DND-41 (cell line): ENCODE measurements around the gene SLC22A16.

Experiments
- ATAC-seq: fragments of 200-7000 bp; cut with Tn5 transposase; 3 replicates; pipeline ENCODE4 v1.9.1; 2021; ENCODE audit warnings: low read depth; ENCODE audit not compliant: insufficient read depth
- DNase-seq: peaks from one replicate; pipeline ENCODE4 v3.0.0-alpha.2; 2020
- H2AFZ ChIP-seq: 2 replicates; pipeline ENCODE4 v1.6.0; 2012; ENCODE audit warnings: low read depth, low read length
- H3K27ac ChIP-seq: 2 replicates; pipeline ENCODE4 v1.5.1; 2012; ENCODE audit warnings: low read length, inconsistent platforms
- H3K27me3 ChIP-seq: fragments of 200-600 bp; sonication (generic); 2 replicates; pipeline ENCODE4 v1.6.0; 2012; ENCODE audit warnings: low read length, mild to moderate bottlenecking, inconsistent platforms; ENCODE audit not compliant: insufficient read depth, poor library complexity
- H3K36me3 ChIP-seq: 2 replicates; pipeline ENCODE4 v1.5.1; 2012; ENCODE audit warnings: low read length, inconsistent platforms; ENCODE audit not compliant: insufficient read depth
- H3K4me1 ChIP-seq: 2 replicates; pipeline ENCODE4 v1.5.1; 2012; ENCODE audit warnings: mild to moderate bottlenecking, low read length; ENCODE audit not compliant: insufficient read depth
- H3K4me2 ChIP-seq: 2 replicates; pipeline ENCODE4 v1.6.0; 2012; ENCODE audit warnings: mild to moderate bottlenecking, moderate library complexity, low read length, inconsistent platforms; ENCODE audit not compliant: insufficient read depth
- H3K4me3 ChIP-seq, 2 experiments: fragments of 200-600 bp in 1 of 2; shearing (Covaris generic) in 1 of 2; 2 replicates each; pipeline ENCODE4 v1.5.1; 2012 to 2016; ENCODE audit warnings: inconsistent platforms in 2 of 2, low read length in 2 of 2, mild to moderate bottlenecking in 2 of 2, low read depth in 1 of 2, moderate library complexity in 1 of 2
- H3K79me2 ChIP-seq: 2 replicates; pipeline ENCODE4 v1.6.0; 2012; ENCODE audit warnings: low read length, inconsistent platforms; ENCODE audit not compliant: insufficient read depth
- H3K9ac ChIP-seq: 2 replicates; pipeline ENCODE4 v1.6.0; 2012; ENCODE audit warnings: low read depth, mild to moderate bottlenecking, inconsistent platforms, low read length, moderate library complexity
- H3K9me3 ChIP-seq: 2 replicates; pipeline ENCODE4 v1.5.1; 2012; ENCODE audit warnings: low read length, moderate library complexity, mild to moderate bottlenecking, inconsistent platforms; ENCODE audit not compliant: insufficient read depth, severe bottlenecking
- H4K20me1 ChIP-seq: 2 replicates; pipeline ENCODE4 v1.6.0; 2012; ENCODE audit warnings: low read length; ENCODE audit not compliant: insufficient read depth
- EZH2 ChIP-seq: IDR thresholded peaks from 3 replicates; pipeline ENCODE4 v1.6.1; 2012; ENCODE audit warnings: borderline replicate concordance, low read depth, mild to moderate bottlenecking, moderate library complexity, low read length, inconsistent platforms; ENCODE audit not compliant: severe bottlenecking
- TF ChIP-seq, protein P1 (sequence below): IDR thresholded peaks from 2 replicates; pipeline ENCODE4 v1.5.1; 2012; ENCODE audit warnings: borderline replicate concordance, low read length, moderate library complexity, mild to moderate bottlenecking; ENCODE audit not compliant: poor library complexity, severe bottlenecking; ENCODE audit errors: extremely low read depth

The SLC22A16 gene

DNA sequence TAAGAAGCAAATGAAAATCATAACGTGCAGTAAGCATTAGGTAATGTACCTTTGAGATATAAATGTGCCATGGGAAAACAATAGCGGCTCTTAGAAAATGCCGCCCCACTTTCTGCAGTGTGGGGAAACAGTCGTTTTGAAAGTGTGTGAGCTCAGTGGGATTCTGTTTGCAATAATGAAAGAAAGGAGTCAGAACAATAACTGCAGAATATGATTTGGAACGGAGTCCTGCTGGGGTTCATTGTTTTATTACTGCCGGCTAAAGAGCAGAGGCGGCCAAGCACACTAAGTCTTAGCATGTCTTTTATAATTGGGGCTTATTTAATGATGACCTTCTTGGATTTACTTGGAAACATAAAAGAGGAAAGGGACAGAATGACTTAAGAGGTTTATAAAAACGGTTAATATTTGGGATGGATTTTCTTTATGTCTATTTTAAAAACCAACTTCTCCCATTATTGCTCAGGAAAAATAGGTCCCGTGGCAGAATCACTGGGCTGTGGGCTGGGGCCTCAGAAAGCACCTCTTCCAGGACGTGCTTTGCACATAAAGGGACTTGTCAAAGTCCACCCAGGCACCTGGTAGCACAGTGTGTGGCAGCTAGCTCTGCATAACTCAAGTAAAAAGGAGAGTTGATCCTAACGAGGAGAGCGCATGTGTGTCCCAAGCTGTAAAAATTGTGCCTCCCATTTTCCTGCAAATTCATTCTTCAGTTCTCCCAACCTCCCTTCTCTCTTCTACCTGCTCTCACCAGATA, 44.0 kb upstream of the SLC22A16 start:
- Histone ChIP-seq H3K4me1 (no peaks in the 10 kb centered on the region), H3K79me2 (no peaks in the 10 kb centered on the region), H3K27ac (no peak overlapping the region), H3K4me2 (no peak overlapping the region), H3K4me3 (no peak overlapping the region; a peak in 1 of 4 replicates), H2AFZ (no peak overlapping the region), H3K36me3 (no peaks in the 10 kb centered on the region), H4K20me1 (no peaks in the 10 kb centered on the region), H3K9me3 (no peaks in the 10 kb centered on the region), H3K9ac (no peak overlapping the region), H3K27me3 (no peaks in the 10 kb centered on the region)
- ATAC-seq, result no peak
- no peak for TF ChIP-seq EZH2
- TF ChIP-seq, protein P1, sequence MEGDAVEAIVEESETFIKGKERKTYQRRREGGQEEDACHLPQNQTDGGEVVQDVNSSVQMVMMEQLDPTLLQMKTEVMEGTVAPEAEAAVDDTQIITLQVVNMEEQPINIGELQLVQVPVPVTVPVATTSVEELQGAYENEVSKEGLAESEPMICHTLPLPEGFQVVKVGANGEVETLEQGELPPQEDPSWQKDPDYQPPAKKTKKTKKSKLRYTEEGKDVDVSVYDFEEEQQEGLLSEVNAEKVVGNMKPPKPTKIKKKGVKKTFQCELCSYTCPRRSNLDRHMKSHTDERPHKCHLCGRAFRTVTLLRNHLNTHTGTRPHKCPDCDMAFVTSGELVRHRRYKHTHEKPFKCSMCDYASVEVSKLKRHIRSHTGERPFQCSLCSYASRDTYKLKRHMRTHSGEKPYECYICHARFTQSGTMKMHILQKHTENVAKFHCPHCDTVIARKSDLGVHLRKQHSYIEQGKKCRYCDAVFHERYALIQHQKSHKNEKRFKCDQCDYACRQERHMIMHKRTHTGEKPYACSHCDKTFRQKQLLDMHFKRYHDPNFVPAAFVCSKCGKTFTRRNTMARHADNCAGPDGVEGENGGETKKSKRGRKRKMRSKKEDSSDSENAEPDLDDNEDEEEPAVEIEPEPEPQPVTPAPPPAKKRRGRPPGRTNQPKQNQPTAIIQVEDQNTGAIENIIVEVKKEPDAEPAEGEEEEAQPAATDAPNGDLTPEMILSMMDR, result no peak
- DNase-seq, result no peak

DNA sequence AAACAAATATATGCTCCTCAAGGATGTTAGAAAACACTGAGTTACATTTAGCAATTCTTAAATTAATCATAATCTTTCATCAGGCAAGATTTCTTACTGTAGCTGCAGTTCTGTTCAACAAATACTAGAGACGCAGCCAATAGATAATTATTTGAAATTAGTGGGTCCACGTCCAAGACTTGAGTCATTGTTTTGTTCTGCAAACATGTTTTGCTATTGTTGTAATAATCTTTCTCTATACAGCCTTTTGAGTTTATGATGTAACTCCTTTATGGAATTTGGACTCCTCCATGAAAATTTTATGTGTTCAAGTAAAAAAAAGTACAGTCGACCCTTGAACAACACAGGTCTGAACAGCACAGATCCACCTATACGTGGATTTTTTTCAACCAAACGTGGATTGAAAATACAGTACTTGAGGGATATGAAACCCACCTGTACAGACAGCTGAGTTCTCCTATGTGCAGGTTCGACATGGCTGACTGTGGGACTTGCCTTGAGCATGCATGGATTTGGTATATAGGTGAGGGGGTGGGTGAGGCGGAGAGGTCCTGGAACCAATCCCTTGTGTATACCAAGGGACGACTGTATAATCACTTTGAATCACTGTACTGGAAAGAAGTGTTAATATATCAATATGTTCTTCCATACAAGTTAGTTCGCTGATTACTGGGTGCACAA, 41.3 kb upstream of the SLC22A16 start:
- Histone ChIP-seq H3K27me3 (no peaks in the 10 kb centered on the region), H3K36me3 (no peaks in the 10 kb centered on the region), H3K4me1 (no peaks in the 10 kb centered on the region), H3K4me3 (no peak overlapping the region), H3K4me2 (no peak overlapping the region), H3K79me2 (no peaks in the 10 kb centered on the region), H4K20me1 (no peaks in the 10 kb centered on the region), H3K9ac (no peak overlapping the region), H3K9me3 (no peaks in the 10 kb centered on the region), H2AFZ (no peak overlapping the region), H3K27ac (no peak overlapping the region)
- DNase-seq (no peak), ATAC-seq (no peak)
- TF ChIP-seq, protein P1, result no peak
- TF ChIP-seq EZH2, result no peak

DNA sequence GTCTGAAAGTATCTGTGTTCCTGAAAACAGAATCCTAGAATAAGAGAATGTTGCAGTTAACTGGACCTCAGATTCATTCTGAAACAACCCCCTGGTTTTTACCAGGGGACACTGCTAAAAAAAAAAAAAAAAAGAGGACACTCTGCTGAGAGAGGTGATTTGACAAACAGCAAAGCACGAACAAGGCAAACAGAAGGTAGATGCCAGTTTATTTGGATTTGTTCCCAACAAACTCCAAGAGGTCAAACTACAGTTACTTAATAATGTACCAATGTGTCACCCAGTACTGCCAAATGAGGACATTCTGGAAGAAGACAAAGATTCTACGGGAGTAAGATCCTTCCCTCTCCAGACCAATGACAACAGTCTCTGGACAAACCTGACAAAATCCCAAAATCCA, 40.6 kb upstream of the SLC22A16 start:
- no peak overlapping the region for H3K4me2 ChIP-seq

More for the DNA sequence above, 40.6 kb upstream of the SLC22A16 start:
- no peak for ATAC-seq
- H3K36me3 ChIP-seq, result no peaks in the 10 kb centered on the region
- TF ChIP-seq, protein P1, result no peak
- TF ChIP-seq EZH2, result no peak
- no peak for DNase-seq
- H3K9me3 ChIP-seq, result no peaks in the 10 kb centered on the region
- no peak overlapping the region for H3K4me3 ChIP-seq
- H3K9ac ChIP-seq, result no peak overlapping the region
- H3K27me3 ChIP-seq, result no peaks in the 10 kb centered on the region
- no peaks in the 10 kb centered on the region for H3K79me2 ChIP-seq
- no peaks in the 10 kb centered on the region for H4K20me1 ChIP-seq
- no peak overlapping the region for H3K27ac ChIP-seq
- H3K4me1 ChIP-seq, result no peaks in the 10 kb centered on the region
- no peak overlapping the region for H2AFZ ChIP-seq
